NCI-H510A (cell line): ENCODE measurements around the gene NHERF1.

Experiments used
- DNase-seq: peaks from one replicate; lab custom pipeline; 2025; lab: John Stamatoyannopoulos, UW

The NHERF1 gene

DNA sequence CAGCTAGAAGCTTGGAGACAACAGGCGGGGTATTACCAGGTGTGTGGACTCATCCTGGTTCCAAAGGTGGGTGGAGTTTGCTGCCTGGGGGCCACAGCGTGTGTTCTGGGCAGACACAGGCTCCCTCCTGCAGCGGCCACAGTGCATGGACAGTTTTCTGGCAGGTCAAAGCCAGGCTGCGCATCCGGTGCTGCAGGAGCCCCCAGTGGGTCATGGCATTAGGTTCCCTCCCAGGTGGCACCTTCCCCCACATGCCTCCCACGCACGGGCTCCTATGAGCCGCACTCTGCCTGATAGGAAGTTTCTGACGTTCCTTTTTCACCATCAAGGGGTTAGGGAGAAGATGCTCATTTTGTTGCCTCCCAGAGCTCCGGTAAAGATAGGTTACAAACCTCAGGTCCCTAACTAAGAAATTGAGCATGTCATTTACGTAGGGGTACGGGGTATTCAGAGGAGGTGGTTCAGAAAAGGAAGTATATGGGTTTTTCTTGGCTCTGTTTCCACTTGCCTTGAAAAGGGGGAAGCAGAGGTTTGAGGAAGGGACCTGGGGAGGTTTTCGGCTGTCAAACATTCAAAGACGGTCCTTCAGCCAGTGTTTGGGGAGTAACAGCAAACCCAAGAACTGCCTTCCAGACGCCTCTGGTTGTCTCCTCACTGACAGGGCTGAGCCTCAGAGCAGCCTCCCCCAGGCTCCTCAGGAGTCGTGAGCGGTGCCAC lies 60.4 kb downstream of the NHERF1 start:
- no peak for DNase-seq

DNA sequence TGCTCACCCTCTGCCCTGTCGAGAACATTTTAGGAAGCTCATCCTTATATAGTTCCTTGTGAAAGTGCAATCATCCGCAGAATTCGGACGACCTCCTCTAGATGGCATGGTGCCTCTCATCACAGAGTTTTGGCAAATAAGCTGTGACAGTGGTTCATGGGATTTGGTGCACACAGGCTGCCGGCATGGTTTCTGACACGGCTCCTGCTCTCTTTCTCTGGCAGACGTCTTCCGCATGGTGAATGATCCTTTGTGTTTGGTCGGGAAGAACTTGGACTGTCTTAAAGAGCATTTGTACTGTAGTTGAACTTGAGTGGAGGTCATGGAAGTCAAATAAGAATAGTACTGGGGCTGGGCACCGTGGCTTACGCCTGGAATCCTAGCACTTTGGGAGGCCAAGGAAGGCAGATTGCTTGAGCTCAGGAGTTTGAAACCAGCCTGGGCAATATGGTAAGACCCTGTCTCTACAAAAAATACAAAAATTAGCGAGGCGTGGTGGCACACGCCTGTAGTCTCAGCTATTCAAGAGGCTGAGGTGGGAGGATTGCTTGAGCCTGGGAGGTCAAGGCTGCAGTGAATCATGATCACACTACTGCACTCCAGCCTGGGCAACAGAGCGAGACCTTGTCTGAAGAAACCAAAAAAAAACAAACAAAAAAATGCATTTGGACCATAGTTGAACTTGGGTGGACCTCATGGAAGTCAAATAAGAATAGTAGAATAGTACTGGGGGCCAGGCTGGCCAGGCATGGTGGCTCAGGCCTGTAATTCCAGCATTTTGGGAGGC lies 62.5 kb downstream of the NHERF1 start:
- DNase-seq, result no peak

DNA sequence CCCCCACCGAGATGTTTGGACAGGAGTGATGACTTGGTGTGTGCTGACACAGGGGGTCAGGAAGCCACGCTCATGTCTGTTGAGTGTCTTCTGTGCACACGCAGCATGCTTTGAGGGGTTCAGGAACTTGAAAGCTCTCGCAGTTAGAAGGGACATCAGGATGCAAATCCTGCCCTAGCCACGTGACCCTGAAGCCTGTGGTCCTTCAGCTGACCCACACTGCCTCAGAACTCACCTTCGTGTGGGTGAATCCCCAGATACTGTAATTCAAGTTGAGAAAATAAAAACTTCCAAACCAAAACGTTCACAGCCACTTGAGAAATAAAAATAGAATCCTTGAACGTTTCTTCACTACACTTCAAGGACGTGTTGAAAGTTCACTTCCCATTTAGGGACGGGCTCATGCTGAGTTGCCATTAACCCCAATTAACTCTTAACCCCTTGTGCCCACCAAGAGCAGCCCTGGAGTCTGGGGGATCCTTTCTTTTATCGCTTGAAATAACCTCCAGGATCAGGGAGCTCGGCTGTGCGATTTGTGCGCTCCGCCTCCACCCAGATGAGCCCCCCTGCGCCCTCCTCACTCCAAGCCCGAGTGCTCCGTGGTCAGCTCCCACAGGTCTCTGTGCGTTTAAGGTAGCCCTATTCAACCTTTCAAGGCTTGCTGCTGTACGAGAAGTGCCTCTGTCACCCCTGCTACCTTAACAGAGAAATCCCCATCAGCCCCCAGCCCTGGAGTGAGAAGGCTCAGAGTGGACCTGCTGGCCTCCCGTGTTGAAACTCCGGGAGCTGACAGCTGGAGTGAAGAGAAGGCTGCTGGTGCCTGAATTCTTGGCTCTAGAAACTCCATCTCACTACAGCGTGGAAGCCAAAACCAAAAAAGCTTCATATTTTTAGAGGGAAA lies 63.9 kb downstream of the NHERF1 start:
- DNase-seq, result no peak

DNA sequence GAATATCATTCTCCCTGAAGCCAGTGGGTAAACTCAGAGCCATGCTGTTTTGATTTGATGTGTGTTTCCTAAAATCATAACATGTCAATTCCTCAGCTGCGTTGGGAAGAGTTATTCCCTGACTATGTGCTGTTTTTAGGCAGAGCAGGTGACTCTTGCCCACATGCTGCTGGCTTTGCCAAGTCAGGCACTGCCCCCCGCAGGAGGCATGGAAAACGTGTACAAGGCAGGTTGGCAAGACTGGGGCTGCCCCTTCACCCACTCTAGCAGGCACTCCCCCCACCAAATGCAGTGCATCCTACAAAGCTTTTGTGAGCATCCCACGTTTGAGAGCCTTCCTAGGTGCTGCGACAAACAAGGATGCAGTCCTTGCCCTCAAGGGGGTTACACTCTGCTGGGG lies 66.0 kb downstream of the NHERF1 start:
- no peak for DNase-seq

DNA sequence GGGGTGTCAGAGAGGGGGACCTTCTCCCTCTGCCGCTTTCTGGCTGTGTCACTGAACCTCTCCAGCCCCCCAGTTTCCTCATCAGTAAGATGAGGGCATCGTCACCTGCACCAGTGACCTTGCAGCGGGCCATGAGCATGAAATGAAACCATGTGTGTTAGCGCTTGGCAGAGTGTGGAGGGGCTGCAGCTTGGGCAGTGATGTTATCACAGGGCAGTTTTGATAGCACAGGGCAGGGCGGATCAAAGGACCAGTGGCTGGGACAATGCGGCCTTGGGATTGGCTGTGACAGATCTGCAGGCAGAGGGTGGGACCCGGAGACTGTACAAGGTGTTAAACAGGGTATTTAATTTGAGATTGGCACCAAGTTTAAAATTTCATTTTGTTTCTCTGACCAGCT lies 66.6 kb downstream of the NHERF1 start:
- no peak for DNase-seq

DNA sequence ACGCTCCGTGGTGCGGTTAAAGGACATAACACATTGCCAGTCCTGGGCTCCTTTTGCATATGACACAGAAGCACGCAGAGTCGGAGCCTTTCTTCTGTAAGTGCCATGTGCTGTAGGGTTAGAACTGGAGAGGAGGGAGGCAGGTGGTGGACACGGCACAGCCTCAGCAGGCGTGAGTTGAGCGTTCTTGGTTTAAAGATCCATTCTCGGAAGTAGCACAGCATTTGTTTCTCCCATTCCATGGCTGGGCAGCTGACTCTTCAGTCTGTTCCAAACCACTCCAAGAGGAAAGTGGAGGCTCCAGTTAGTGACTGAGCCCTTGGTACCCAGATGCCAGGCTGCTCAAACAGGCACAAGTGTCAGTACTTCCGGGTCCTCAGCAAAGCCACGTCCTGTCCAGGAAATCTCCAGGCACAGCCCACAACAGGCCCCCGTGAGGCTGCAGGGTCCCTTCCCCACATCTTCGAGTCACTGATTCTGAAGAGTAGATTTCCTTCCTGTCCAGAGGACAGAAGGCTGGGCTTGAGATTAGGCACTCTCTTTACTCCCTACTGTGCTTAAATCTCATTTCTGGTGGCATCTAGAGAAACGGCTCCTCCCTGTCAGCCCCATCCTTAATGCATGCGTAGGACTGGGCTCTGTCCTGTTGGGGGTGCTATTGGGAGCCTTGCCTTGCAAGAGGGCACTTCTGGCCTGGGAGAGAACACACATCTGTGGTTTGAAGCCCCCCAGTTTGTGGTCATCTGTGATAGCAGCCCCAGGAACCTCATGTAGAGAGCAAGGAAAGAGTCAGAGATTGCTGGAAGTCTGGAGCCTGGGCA lies 67.3 kb downstream of the NHERF1 start:
- DNase-seq, result no peak

DNA sequence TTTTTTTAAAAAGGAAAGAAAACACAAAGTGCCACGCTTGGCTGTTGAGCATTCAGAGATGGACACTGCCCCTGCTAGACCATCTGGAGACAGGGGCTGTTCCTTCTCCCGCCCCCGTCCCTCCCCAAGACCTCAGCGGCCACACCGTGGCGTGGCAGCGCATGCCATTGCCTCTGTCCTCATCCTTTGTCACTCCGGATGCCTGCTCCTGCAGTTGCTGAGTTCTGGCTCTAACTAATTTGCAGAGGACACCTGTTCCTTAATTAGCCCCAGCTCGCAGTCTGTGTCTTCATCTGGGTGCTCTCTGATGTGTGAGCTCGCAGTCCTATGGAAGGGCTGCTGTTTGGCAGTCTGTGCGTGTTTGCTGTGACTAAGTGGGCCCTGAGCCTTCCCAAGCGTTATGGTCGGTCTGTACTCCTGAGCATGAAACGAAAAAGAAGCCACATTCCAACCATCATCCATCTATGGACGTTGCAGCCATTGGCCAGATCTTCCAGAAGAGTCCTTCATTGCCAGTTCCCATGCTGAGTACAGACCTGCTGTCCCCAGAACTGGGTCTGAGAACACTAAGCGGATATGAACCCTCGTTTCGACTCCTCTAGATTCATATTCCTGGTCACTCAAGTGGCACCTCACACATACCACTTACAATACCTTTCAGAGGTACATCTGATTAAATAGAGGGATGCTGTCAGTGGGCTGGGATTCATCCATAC lies 68.6 kb downstream of the NHERF1 start:
- DNase-seq, result no peak

DNA sequence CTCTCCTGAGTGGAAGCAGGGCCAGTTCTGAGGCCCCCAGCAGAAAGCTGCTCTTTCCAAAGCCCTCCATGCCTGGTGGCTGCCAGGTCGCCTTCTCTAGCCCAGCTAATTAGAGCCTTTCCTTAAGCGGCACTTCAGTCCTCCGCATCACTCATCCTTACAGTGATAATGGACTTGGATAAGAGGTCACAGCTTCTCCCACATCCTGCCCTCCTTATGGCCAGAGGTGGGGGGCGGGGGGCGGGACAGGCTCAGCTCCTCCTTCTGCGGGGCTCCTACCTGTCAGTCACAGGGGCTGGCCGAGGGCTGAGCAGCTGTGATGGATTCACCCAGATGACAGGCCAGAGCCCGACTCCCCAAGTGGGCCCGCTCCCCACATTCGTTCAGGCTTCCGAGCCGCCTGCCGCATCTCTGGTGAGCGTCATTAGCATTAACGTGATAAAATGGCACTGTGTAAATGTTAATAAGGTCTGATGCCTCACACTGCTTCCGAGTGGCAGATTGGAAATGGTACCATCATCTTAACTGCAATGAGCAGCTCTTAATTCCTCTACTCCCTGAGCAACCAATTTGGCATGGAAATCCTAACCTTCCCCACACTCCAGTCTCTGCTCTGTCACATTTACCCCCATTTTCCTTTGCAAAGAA lies 70.0 kb downstream of the NHERF1 start:
- no peak for DNase-seq
